Measurements from ENCODE around the gene CLEC18A.
"Not testable (repeated sequence)": the region's sequence is repeated elsewhere in the genome, so short reads cannot be mapped to it uniquely, and the experiment has no call there.

CLEC18A gene

GRCh38 chr16:69963312-69963711, 12.2 kb downstream of the CLEC18A start:
- not testable (repeated sequence) for H3K27ac Mint-ChIP-seq; H3K36me3 Mint-ChIP-seq; DNase-seq (ENCODE audit: low spot score in 2 of 2); H3K4me3 Mint-ChIP-seq; ATAC-seq; H3K9me3 Mint-ChIP-seq; H3K4me1 Mint-ChIP-seq

GRCh38 chr16:69964960-69965660, 14.0 kb downstream of the CLEC18A start:
- peak; percentile 9 for ATAC-seq
- H3K4me1 Mint-ChIP-seq; H3K36me3 Mint-ChIP-seq; H3K9me3 Mint-ChIP-seq; H3K27ac Mint-ChIP-seq; DNase-seq (ENCODE audit: low spot score in 2 of 2); H3K4me3 Mint-ChIP-seq: not testable (repeated sequence)

- not testable (repeated sequence) for H3K4me3 Mint-ChIP-seq; H3K36me3 Mint-ChIP-seq; H3K4me1 Mint-ChIP-seq; ATAC-seq; H3K27ac Mint-ChIP-seq; H3K9me3 Mint-ChIP-seq; DNase-seq (ENCODE audit: low spot score in 2 of 2)
Measured at GRCh38 chr16:69965661-69966054, 14.5 kb downstream of the CLEC18A start.

GRCh38 chr16:69967688-69968087, 16.6 kb downstream of the CLEC18A start:
- not testable (repeated sequence) for H3K4me1 Mint-ChIP-seq; H3K9me3 Mint-ChIP-seq; DNase-seq (ENCODE audit: low spot score in 2 of 2); H3K27ac Mint-ChIP-seq; H3K36me3 Mint-ChIP-seq; H3K4me3 Mint-ChIP-seq; ATAC-seq

DNA sequence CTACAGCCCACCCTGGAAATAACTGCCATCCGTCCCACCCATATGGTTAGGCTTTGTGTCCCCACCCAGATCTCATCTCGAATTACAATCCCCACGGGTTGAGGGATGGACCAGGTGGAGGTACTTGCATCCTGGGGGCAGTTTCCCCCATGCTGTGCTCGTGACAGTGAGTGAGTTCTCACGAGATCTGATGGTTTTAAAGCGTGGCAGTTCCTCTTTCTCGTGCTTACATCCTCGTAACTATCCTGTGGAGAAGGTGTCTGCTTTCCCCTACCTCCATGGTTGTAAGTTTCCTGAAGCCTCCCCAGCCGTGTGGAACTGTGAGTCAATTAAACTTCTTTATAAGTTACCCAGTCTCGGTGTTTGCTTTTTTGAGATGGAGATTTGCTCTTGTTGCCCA, 17.0 kb downstream of the CLEC18A start:
- not testable (repeated sequence) for H3K27ac Mint-ChIP-seq; H3K36me3 Mint-ChIP-seq; H3K4me1 Mint-ChIP-seq; ATAC-seq; H3K4me3 Mint-ChIP-seq; DNase-seq (ENCODE audit: low spot score in 2 of 2); H3K9me3 Mint-ChIP-seq

GRCh38 chr16:69969657-69970056, 18.5 kb downstream of the CLEC18A start:
- not testable (repeated sequence) for H3K36me3 Mint-ChIP-seq; ATAC-seq; H3K4me1 Mint-ChIP-seq; H3K27ac Mint-ChIP-seq; H3K4me3 Mint-ChIP-seq; DNase-seq (ENCODE audit: low spot score in 2 of 2); H3K9me3 Mint-ChIP-seq

GRCh38 chr16:69972120-69972519, 21.0 kb downstream of the CLEC18A start:
- ATAC-seq; DNase-seq (ENCODE audit: low spot score in 2 of 2); H3K9me3 Mint-ChIP-seq; H3K4me1 Mint-ChIP-seq; H3K36me3 Mint-ChIP-seq; H3K4me3 Mint-ChIP-seq; H3K27ac Mint-ChIP-seq: not testable (repeated sequence)

GRCh38 chr16:69972935-69973334, 21.8 kb downstream of the CLEC18A start:
- H3K4me1 Mint-ChIP-seq; H3K9me3 Mint-ChIP-seq; H3K4me3 Mint-ChIP-seq; ATAC-seq; H3K27ac Mint-ChIP-seq; H3K36me3 Mint-ChIP-seq; DNase-seq (ENCODE audit: low spot score in 2 of 2): not testable (repeated sequence)

- ATAC-seq; H3K27ac Mint-ChIP-seq; H3K9me3 Mint-ChIP-seq; DNase-seq (ENCODE audit: low spot score in 2 of 2); H3K4me3 Mint-ChIP-seq; H3K4me1 Mint-ChIP-seq: not testable (repeated sequence)
- peaks cover 32% of the 10 kb centered on the region for H3K36me3 Mint-ChIP-seq
Measured at GRCh38 chr16:69985196-69985595, 34.1 kb downstream of the CLEC18A start.

DNA sequence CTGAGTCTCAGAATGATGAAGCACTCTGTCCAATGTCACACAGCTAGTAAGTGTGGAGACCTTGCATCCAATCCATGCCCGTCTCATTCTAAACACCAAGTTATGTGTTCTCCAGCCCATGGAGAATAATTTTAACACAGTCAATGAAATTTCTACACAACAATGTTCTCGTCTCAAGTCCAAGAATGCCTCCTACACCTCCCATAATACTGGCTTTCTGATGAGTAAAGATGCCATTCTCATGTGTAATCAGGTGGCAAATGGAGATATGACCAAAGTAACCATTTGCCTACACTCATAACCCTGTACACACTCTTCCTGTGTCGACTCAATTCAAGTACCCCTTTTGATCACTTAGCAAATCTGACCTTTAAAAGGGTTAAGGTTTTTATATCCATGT, 46.8 kb downstream of the CLEC18A start:
- H3K36me3 Mint-ChIP-seq = peaks cover 29% of the 10 kb centered on the region
- not testable (repeated sequence) for H3K4me3 Mint-ChIP-seq; ATAC-seq; H3K9me3 Mint-ChIP-seq; H3K4me1 Mint-ChIP-seq; H3K27ac Mint-ChIP-seq; DNase-seq (ENCODE audit: low spot score in 2 of 2)

GRCh38 chr16:69999801-70000200, 48.7 kb downstream of the CLEC18A start:
- ATAC-seq; H3K4me1 Mint-ChIP-seq; DNase-seq (ENCODE audit: low spot score in 2 of 2); H3K9me3 Mint-ChIP-seq; H3K27ac Mint-ChIP-seq; H3K4me3 Mint-ChIP-seq: not testable (repeated sequence)
- H3K36me3 Mint-ChIP-seq = peaks cover 31% of the 10 kb centered on the region

- ATAC-seq; H3K4me1 Mint-ChIP-seq; H3K27ac Mint-ChIP-seq; DNase-seq (ENCODE audit: low spot score in 2 of 2); H3K4me3 Mint-ChIP-seq; H3K9me3 Mint-ChIP-seq: not testable (repeated sequence)
- peaks cover 27% of the 10 kb centered on the region for H3K36me3 Mint-ChIP-seq
Measured at GRCh38 chr16:70003511-70003910, 52.4 kb downstream of the CLEC18A start.

DNA sequence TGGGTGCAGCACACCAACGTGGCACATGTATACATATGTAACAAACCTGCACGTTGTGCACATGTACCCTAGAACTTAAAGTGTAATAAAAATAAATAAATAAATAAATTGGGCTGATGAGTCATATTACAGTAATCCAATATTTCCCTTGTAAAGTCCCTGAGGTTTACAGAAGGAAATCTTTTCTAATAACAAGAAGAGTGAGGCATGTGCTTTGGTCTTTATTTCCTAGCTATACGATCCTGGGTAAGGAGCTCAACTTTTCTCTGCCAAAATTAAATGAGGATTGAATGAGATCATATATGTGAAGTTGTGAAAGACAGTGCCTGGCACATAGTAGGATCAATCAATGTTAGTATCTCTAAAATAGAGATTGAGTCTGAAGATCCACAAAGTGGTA, 57.5 kb downstream of the CLEC18A start:
- DNase-seq (ENCODE audit: low spot score in 2 of 2); ATAC-seq: not testable (repeated sequence)
- peaks cover 42% of the 10 kb centered on the region for H3K36me3 Mint-ChIP-seq

DNA sequence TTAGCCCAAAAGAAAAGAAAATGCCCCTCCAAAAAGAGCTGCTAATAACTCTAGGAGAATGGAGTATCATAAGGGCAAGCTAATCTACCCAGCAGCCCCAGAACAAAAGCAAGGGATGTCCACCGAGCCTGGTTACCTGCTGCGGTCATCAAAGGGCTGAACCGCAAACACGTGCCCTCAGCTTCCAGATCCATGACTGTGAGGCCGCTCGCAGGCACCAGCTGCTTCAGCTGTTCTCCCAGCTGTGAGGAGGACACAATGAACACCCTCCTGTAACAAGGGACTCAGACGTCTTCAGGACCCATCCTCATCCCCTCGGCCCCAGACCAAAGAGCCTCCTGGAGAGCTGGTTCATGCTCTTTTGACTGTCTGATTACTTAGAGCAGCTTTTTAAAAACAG, 59.5 kb downstream of the CLEC18A start:
- DNase-seq (ENCODE audit: low spot score in 2 of 2); ATAC-seq: not testable (repeated sequence)
- H3K36me3 Mint-ChIP-seq = peaks cover 38% of the 10 kb centered on the region

More for the DNA sequence above, 57.5 kb downstream of the CLEC18A start:
- not testable (repeated sequence) for H3K9me3 Mint-ChIP-seq, H3K4me3 Mint-ChIP-seq, H3K4me1 Mint-ChIP-seq, H3K27ac Mint-ChIP-seq

DNA sequence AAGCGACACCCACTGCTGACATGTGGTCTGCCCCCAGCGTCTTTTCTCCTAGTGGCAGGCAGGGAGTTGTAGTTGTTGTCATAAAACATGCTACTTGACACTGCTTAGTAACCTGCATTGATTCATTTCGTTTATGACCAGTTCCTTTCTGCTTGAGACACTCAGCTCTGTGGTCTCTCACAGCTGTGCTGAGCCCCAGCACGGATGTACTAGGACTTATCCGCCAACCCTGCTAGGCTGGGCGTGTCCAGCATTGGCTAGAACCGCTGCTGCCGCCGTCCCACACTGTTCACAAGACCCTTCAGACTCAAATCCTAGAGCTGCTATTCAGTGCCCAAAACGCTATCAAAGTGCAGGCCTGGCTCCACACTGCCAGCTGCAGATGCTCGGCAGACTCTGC, 60.0 kb downstream of the CLEC18A start:
- peak; percentile 60 for ATAC-seq
- not testable (repeated sequence) for H3K9me3 Mint-ChIP-seq; DNase-seq (ENCODE audit: low spot score in 2 of 2); H3K27ac Mint-ChIP-seq; H3K4me1 Mint-ChIP-seq; H3K4me3 Mint-ChIP-seq
- peaks cover 38% of the 10 kb centered on the region for H3K36me3 Mint-ChIP-seq

More for the DNA sequence above, 59.5 kb downstream of the CLEC18A start:
- H3K9me3 Mint-ChIP-seq, H3K4me3 Mint-ChIP-seq, H3K4me1 Mint-ChIP-seq, H3K27ac Mint-ChIP-seq: not testable (repeated sequence)

DNA sequence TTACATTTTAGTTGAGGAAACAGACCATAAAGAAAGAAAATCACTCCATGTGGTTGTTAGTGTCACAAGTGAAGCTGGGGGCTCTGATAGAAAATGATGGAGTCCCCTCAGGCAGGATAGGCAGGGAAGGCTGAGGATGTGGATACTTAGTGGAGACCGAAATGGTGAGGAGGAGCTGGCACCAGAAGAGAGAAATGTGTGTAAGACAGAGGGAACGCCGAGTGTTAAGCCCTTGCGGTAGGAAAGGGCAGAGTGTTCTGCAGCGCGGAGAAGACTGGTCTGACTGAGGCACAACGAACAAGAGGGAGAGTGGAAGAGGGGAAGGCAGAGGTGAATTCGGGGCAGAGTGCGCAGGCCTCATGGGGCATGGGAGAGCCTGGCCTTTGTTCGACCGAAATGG, 61.2 kb downstream of the CLEC18A start:
- peak overlapping the region; percentile 65 for H3K27ac Mint-ChIP-seq
- not testable (repeated sequence) for DNase-seq (ENCODE audit: low spot score in 2 of 2); H3K4me3 Mint-ChIP-seq; ATAC-seq; H3K4me1 Mint-ChIP-seq; H3K9me3 Mint-ChIP-seq
- peaks cover 48% of the 10 kb centered on the region for H3K36me3 Mint-ChIP-seq

Data from stimulated activated effector memory CD8-positive, alpha-beta T cell treated with anti-CD3 and anti-CD28 coated beads, Interleukin-12 subunit alpha, Interleukin-12 subunit beta, amount 100 ng/mL, for 72 hours (primary cell).